Gastrocnemius medialis (tissue), 4 donors: Measurements from ENCODE around the gene CHERP.

Experiments
- POLR2A ChIP-seq, 2 donors: fragments of 450-650 bp; IDR thresholded peaks; one replicate each; pipeline ENCODE4 v1.6.1; 2017; ENCODE audit warnings: antibody characterized with exemption in 2 of 2, mild to moderate bottlenecking in 2 of 2, moderate library complexity in 2 of 2
- TF ChIP-seq, protein P1 (sequence below), 5 experiments: fragments of 450-650 bp in 3 of 5; fragments of 200-600 bp in 2 of 5; sonication (generic) in 2 of 5; IDR thresholded peaks in 4 of 5; conservative IDR thresholded peaks in 1 of 5; 1 replicate in 4 of 5; 2 replicates in 1 of 5; pipeline ENCODE4 v1.5.1; 2016 to 2019; ENCODE audit warnings: antibody characterized with exemption in 5 of 5, mild to moderate bottlenecking in 3 of 5, moderate library complexity in 3 of 5

DNA sequence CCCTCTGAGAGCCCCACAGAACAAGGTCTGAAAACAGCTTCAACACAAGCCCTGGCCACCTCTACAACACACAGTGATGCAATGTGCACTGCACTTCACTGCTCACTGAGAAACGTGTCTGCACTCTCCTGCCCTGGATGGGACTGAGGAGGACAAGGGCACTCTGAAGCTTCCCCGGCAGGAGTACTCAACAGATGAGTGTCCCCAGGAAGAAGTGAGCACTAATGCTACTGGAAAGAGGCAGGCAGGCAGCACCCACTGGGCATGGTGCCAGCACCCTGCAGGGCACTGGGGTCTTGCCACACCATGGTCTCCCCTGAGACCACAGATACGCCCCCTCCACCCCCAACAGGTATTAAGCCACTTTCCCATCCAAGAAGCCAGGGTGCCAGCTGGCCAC, 47.7 kb upstream of the CHERP start:
- TF ChIP-seq, protein P1, sequence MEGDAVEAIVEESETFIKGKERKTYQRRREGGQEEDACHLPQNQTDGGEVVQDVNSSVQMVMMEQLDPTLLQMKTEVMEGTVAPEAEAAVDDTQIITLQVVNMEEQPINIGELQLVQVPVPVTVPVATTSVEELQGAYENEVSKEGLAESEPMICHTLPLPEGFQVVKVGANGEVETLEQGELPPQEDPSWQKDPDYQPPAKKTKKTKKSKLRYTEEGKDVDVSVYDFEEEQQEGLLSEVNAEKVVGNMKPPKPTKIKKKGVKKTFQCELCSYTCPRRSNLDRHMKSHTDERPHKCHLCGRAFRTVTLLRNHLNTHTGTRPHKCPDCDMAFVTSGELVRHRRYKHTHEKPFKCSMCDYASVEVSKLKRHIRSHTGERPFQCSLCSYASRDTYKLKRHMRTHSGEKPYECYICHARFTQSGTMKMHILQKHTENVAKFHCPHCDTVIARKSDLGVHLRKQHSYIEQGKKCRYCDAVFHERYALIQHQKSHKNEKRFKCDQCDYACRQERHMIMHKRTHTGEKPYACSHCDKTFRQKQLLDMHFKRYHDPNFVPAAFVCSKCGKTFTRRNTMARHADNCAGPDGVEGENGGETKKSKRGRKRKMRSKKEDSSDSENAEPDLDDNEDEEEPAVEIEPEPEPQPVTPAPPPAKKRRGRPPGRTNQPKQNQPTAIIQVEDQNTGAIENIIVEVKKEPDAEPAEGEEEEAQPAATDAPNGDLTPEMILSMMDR (IDR thresholded peaks at IDR 0.05 in 4 of 5, conservative IDR thresholded peaks at IDR 0.05 in 1 of 5): no peak
- no peak for TF ChIP-seq POLR2A (IDR thresholded peaks at IDR 0.05)
